Measurements from ENCODE around the gene COLEC11.

DNA sequence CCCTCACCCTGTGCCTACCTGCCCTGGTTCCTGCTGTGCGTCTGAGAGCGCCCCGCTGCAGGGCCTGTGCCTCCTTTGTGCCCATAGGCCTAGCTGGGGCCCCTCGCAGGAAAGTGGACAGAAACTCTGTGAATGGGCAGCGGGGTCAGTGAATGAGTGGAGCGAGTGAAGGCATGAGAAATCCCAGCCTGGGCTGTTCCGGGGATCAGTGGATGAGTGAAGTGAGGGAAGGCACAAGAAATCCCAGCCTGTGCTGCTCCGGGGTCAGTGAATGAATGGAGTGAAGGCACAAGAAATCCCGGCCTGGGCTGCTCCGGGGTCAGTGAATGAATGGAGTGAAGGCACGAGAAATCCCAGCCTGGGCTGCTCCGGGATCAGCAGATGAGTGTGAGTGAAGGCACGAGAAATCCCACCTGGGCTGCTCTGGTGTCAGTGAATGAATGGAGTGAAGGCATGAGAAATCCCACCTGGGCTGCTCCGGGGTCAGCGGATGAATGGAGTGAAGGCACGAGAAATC, 2.0 kb downstream of the COLEC11 start:
- TF ChIP-seq CTCF (IDR thresholded peaks at IDR 0.05) (no peak), EZH2 (IDR thresholded peaks at IDR 0.05; ENCODE audit: borderline replicate concordance, insufficient read depth, low read depth, low read length, poor library complexity, severe bottlenecking) (no peak)

Measured in B cell (primary cell).